ENCODE results near the gene VDR. TPM values are rescaled to one million over a fixed set of nuclear protein-coding genes. Genes with fewer than 3 reads are reported as not detected.

Gene VDR
- total RNA-seq, 1 donor from 2014 or later = not detected

- H3K27me3 Mint-ChIP-seq (ENCODE audit: unreplicated experiment) = peaks cover 5% of the 10 kb centered on the region
- no peak for TF ChIP-seq CTCF (IDR thresholded peaks at IDR 0.05; ENCODE audit: partially characterized antibody, unreplicated experiment)
- H3K9me3 Mint-ChIP-seq (ENCODE audit: unreplicated experiment) = no peaks in the 10 kb centered on the region
- no peaks in the 10 kb centered on the region for H3K36me3 Mint-ChIP-seq (ENCODE audit: unreplicated experiment)
- H3K4me1 Mint-ChIP-seq (ENCODE audit: low read depth, unreplicated experiment) = no peaks in the 10 kb centered on the region
- DNase-seq = no peak
- H3K27ac Mint-ChIP-seq (ENCODE audit: unreplicated experiment) = no peak overlapping the region
- H3K4me3 Mint-ChIP-seq (ENCODE audit: unreplicated experiment) = no peak overlapping the region
Measured at GRCh38 chr12:47889040-47889439, 15.8 kb downstream of the VDR start.

GRCh38 chr12:47888153-47888819 is 16.5 kb downstream of the VDR start:
- H3K27me3 Mint-ChIP-seq (ENCODE audit: unreplicated experiment) = peaks cover 5% of the 10 kb centered on the region
- DNase-seq = no peak
- H3K9me3 Mint-ChIP-seq (ENCODE audit: unreplicated experiment) = no peaks in the 10 kb centered on the region
- no peak overlapping the region for H3K27ac Mint-ChIP-seq (ENCODE audit: unreplicated experiment)
- TF ChIP-seq CTCF (IDR thresholded peaks at IDR 0.05; ENCODE audit: partially characterized antibody, unreplicated experiment) = no peak
- no peaks in the 10 kb centered on the region for H3K4me1 Mint-ChIP-seq (ENCODE audit: low read depth, unreplicated experiment)
- H3K36me3 Mint-ChIP-seq (ENCODE audit: unreplicated experiment) = no peaks in the 10 kb centered on the region
- no peak overlapping the region for H3K4me3 Mint-ChIP-seq (ENCODE audit: unreplicated experiment)

GRCh38 chr12:47887529-47887928 is 17.3 kb downstream of the VDR start:
- TF ChIP-seq CTCF (IDR thresholded peaks at IDR 0.05; ENCODE audit: partially characterized antibody, unreplicated experiment) = no peak
- no peak for DNase-seq
- no peaks in the 10 kb centered on the region for H3K9me3 Mint-ChIP-seq (ENCODE audit: unreplicated experiment)
- H3K4me1 Mint-ChIP-seq (ENCODE audit: low read depth, unreplicated experiment) = no peaks in the 10 kb centered on the region
- peaks cover 5% of the 10 kb centered on the region for H3K27me3 Mint-ChIP-seq (ENCODE audit: unreplicated experiment)
- no peaks in the 10 kb centered on the region for H3K36me3 Mint-ChIP-seq (ENCODE audit: unreplicated experiment)
- no peak overlapping the region for H3K4me3 Mint-ChIP-seq (ENCODE audit: unreplicated experiment)
- H3K27ac Mint-ChIP-seq (ENCODE audit: unreplicated experiment) = no peak overlapping the region

GRCh38 chr12:47886510-47887240 is 18.1 kb downstream of the VDR start:
- DNase-seq = no peak
- Mint-ChIP-seq H3K36me3 (ENCODE audit: unreplicated experiment) (no peaks in the 10 kb centered on the region), H3K27ac (ENCODE audit: unreplicated experiment) (no peak overlapping the region), H3K4me3 (ENCODE audit: unreplicated experiment) (no peak overlapping the region), H3K27me3 (ENCODE audit: unreplicated experiment) (peaks cover 5% of the 10 kb centered on the region), H3K9me3 (ENCODE audit: unreplicated experiment) (peaks cover 4% of the 10 kb centered on the region), H3K4me1 (ENCODE audit: low read depth, unreplicated experiment) (no peaks in the 10 kb centered on the region)
- no peak for TF ChIP-seq CTCF (IDR thresholded peaks at IDR 0.05; ENCODE audit: partially characterized antibody, unreplicated experiment)

- DNase-seq = no peak
- H3K9me3 Mint-ChIP-seq (ENCODE audit: unreplicated experiment) = peaks cover 4% of the 10 kb centered on the region
- no peak overlapping the region for H3K4me3 Mint-ChIP-seq (ENCODE audit: unreplicated experiment)
- no peak overlapping the region for H3K27ac Mint-ChIP-seq (ENCODE audit: unreplicated experiment)
- H3K27me3 Mint-ChIP-seq (ENCODE audit: unreplicated experiment) = no peaks in the 10 kb centered on the region
- no peak for TF ChIP-seq CTCF (IDR thresholded peaks at IDR 0.05; ENCODE audit: partially characterized antibody, unreplicated experiment)
- no peaks in the 10 kb centered on the region for H3K4me1 Mint-ChIP-seq (ENCODE audit: low read depth, unreplicated experiment)
- H3K36me3 Mint-ChIP-seq (ENCODE audit: unreplicated experiment) = no peaks in the 10 kb centered on the region
Measured at GRCh38 chr12:47885566-47885965, 19.2 kb downstream of the VDR start.
